Measurements from ENCODE around the gene PKMYT1.

DNA sequence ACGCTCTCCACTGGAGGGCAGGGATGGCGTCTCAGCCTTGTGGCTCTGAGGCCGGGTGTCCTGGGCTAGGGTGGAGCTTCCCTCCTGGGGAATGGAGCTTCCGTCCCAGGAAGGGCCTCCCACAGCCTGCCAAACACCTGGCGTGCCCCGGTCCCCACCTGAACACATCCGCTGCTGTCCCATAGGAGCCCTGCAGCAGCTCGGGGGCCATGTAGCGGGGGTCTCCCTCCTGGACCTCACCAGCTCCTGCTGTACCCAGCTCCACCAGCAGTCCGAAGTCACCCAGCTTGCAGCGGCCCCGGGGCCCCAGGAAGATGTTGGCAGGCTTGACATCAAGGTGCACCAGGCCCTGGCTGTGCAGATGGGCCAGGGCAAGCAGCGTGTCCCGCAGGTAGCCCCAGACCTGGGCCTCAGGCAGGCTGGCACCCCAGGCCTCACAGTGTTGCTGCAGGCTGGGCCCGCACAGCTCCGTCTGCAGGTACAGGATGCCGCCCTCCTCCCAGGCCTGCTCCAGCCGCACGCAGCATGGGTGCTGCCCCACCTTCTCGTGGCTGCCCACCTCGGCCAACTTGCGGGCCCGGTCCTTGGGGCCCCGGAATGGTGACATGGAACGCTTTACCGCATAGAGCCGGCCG is 5.0 kb downstream of the PKMYT1 start:
- TF ChIP-seq CTCF (conservative IDR thresholded peaks at IDR 0.05; ENCODE audit: low read length) (no peak), EZH2phosphoT487 (IDR thresholded peaks at IDR 0.05; ENCODE audit: borderline replicate concordance) (no peak)
